Fibroblast of gingiva (primary cell): ENCODE data around the gene CD93.

Experiments used
- DNase-seq: peaks from one replicate; pipeline ENCODE4 v3.0.0-alpha.2; 2011; ENCODE audit warnings: low read depth

CD93 gene

DNA sequence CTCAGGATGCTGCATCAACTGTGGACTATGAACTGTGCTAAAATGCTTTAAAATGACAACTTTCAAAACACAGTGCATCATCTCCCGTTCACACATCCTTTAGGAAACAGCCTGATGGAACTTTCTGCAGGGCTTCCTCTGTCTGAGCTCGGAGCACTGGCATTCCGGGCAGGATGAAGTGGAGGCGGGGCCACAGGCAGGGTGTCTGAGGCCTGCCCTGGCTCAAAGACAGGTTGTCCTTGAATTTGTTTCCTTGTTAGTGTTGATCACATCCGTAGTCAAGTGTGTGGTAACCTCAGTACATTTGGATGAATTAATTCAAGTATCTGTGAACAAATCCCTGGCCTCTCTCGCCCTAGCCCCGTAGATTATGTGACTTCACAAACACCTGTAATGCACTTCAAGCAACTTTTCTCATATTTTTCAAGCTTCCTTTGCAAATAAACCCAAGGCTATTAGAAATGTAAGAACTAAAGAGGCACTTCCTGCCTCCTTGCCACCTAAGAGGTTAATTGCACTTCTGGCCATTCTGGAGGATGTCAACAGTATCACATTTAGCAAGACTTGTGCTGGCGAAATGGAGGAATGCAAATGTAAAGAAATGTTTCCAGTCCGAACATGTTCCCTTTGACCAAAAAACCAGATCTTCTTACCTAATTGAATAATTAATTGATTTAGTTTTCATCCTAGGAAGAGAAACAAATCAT is 3.1 kb downstream of the CD93 start:
- DNase-seq, result no peak

- DNase-seq, result no peak
Observed at GRCh38 chr20:23081263-23081819, 4.8 kb downstream of the CD93 start.

DNA sequence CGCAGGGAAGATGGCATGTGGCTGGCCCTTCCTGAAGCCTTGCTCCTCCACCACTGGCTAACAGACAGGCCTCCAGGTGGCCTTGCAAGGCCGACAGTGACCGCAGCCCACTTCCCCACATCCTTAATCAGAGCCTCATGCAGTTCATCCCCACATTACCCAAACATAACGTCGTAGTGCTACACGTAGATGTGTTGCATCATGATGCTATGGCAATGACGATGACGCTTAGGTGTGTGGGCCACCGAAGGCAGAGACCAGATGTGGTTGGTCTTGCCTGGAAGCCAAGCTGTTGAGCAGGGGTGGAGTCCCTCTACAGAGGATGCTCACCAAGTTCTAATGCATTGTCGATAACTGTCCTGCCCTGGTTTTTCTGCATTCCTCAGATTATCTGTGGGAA is 5.6 kb downstream of the CD93 start:
- no peak for DNase-seq

DNA sequence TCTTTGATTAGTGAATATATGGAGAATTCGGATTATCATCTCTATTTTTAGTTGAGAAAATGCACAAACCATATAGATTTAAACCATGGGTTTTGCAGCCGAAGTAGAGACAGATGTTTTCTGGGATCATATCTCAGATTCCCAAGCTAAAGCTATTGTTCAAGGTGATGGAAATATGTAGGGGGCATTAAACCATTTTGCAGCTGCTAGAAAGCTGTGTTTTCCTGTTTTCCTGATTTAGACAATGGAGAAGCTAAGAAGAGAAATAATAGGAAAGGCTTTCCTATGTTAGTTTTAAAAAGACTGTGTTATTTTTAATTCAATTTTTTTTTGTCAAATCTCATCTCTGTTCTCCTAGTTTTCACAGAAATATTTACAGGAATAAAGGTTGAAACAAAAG is 6.2 kb downstream of the CD93 start:
- no peak for DNase-seq

DNA sequence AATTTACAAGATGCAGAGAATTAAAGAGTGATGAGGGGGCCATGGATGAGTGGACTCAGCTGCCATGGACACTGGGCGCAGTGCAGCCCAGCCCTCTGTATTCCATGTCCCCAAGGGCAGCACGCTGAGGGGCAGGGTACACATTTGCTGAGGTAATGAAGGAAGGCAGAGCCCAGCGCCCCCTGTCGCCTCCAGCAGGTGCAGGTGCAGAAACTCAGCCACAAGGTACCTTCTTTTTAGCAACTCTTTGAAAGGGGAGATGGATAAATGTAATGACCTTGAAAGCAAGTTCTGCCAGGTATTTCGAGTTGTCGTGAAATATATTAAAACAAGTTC is 7.1 kb downstream of the CD93 start:
- no peak for DNase-seq

DNA sequence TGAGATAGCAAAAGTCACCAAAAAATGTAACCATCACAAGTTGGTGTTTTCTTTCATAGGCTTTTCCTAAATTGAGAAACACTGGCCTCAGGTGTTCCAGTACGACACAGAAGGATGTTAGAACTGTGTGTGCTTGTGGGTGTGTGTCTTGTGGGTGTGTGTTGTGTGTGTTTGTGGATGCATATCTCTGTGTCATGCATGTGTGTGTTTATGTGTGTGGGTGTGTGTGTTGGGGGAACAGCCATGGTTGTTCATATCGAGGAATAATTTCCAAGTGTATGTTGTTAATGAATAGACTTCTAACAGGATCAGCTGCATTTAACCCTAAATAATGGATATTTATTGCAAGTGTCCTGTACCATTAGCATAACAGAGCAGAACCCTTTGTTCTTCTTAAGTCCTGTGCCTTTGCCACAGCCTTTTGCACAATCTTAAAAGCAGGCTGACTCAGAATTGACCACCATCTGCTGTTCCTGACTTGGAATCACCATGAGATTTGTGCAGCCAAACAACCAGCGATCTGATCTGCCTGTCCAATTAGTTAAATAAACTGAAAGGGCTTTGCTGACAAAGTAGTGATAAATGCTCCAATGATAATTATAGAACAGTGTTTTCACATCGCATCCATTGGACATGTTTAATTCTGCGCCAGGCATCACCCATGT is 7.6 kb downstream of the CD93 start:
- DNase-seq, result peak; percentile 80

GRCh38 chr20:23077277-23077676 is 8.8 kb downstream of the CD93 start:
- no peak for DNase-seq

DNA sequence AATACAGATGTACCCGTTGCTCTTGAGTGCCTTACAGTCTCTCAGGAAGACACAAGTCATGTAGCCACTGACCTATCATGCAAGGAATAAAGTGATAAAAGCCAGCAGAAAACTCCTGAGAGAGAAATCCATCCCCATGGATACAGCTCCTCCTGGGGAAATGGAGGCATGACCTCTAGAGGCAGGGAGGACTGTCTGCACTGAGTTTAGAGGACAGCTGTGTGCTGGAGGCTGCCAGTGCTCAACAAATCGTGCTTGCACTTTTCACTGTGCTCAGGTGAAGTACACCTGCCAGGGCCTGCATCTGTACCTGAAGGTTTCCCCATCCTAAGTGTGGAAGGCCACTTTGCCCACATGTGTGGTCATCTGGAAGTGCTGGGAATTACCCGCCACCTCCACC is 12.1 kb downstream of the CD93 start:
- no peak for DNase-seq

- DNase-seq, result no peak
Observed at GRCh38 chr20:23072892-23073586, 13.1 kb downstream of the CD93 start.

DNA sequence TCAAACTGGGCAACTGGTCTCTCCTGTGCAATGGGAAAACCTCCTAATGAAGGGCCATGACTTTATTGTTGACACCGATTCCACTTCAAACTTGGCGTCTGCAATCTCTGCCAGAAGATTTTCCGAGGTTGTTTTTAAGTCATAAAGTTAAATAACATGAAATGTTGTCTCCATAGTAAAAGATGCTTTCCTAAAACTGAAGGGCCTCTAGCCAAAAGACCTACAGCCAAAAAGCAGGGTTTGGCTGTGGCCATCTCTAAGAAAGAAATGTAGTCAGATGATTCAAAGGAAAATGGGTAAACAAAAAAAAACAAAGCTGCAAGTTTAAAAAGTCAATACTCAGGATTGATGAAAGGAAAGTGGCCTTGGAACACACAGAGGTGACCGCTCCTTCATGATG is 14.1 kb downstream of the CD93 start:
- DNase-seq, result no peak

GRCh38 chr20:23071398-23071797 is 14.7 kb downstream of the CD93 start:
- DNase-seq, result no peak

DNA sequence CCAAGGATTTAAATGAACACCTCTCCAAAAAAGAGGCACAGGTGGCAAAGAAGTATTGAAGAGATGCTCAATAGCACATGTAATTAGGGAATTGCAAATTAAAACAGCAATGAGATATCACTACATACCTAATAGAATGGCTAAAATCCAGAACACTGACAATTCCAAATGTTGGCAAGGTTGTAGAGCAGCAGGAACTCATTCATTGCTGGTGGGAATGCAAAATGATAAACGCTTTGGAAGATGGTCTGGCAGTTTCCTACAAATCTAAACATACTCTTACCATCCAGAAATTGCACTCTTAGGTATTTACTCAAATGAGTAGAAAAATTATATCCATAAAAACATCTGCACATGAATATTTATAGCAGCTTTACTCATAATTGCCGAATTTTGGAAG is 17.0 kb downstream of the CD93 start:
- no peak for DNase-seq

DNA sequence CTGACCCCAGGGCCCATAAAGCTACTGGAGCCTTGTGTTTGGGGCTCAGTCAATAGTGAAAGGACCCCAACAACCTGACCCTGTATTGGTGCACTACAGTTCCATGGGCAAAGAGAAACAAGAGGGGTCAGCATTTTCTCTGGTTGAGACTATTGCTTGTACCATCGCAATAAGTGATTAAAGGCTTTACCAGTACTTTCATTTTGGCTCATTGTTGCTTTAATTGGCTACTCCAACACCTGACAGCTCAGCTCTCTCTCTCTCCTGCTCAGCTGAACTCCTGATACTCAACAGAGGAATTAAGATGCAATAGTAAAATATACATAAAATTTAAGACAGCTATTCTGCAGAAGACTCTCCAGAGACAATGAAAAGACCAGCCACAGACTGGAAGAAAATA is 17.8 kb downstream of the CD93 start:
- DNase-seq, result no peak

- no peak for DNase-seq
Observed at GRCh38 chr20:23066772-23067171, 19.4 kb downstream of the CD93 start.

DNA sequence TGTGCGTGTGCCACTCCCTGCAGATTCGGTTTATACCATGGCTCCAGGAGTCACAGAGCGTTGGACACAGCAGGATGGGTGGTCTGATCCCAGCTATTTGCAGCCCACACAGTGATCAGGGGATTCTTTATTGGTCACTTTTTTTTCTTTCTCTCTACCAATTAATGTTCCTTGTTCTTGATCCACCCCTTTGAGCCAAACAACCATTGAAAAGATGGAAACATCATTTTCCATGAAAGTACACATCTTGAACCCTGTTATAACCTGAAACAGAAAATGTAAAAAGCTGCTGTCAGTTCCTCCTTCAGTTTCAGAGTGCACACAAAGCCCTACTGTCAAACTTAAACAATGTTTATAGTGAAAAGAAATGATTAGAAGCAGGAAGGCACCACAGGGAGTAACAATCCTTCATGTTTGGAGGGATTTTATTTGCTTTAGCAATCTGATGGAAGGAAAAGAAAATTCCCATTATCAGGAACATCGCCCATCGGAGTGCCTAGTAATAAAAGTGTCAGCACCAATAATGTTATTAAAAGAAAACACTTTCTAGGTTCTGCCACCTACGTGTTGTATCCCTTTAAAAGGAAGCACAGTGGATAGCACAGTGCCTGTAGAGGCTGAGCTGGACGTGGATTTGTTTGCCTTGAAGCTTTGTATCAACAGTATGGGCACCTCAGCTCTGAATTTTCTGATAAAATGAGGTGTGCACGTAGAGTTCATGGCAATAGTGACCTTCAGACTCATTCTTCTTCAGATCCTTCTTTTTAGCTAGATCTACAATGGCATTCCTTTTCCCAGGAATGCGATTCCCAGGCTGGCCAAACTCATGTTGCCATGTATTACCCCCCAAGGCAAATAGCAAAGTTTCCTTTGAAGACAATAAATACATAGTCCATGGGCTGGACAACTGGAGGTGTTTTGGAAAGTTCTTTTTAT is 20.6 kb downstream of the CD93 start:
- no peak for DNase-seq

DNA sequence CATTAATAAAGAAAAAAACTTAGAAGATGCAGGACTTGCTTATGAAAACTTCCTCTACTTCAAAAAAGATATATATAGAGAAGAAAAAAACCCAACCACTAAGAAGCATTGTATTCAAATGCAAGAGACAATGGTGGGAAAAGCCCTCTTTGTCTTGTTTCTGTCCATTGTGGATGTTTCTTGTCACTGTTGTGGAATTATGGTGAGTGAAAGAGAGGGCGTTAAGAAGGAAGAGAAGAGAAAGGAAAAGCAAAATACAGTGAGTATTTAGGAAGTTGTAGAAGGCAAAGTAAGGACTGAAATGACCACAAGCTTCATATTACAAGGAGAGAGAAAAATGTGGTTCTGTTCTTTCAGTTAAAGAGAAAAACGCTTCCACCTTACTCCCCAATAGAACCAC is 22.5 kb downstream of the CD93 start:
- DNase-seq, result no peak

DNA sequence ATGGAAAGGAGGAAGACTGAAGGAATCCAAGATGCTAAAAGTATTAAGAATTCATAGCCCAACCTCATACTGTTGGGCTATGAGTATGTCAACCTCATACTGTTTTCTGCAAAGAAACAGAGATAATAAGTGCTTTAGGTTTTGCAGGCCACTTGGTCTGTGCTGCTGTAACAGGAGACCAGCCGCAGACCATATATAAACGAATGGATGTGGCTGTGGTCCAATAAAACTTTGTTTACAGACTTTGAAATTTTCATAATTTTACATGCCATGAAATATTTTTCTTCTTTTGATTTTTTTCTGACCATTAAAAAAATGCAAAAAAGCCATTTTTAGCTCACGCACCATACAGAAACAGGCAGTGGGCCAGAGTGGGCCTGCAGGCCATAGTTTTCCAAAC is 23.0 kb downstream of the CD93 start:
- no peak for DNase-seq

DNA sequence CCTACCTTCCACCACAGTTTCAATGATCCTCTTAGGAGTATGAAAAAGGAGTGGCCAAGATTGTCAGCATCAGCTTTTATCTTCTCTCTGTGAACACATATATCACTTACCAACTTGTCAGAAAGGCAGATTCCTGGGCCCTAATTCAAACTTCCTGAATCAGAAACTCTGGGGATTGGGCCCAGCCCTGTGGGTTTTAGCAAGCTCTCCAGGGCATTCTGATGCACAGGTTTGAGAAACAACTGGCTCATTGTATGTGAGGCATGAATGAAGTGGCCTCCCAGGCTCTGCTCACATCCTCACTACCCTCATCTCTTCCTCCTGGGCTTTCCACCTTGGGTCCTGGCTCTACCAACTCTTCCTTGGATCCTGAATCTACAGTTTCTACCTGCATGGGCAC is 23.5 kb downstream of the CD93 start:
- DNase-seq, result no peak

DNA sequence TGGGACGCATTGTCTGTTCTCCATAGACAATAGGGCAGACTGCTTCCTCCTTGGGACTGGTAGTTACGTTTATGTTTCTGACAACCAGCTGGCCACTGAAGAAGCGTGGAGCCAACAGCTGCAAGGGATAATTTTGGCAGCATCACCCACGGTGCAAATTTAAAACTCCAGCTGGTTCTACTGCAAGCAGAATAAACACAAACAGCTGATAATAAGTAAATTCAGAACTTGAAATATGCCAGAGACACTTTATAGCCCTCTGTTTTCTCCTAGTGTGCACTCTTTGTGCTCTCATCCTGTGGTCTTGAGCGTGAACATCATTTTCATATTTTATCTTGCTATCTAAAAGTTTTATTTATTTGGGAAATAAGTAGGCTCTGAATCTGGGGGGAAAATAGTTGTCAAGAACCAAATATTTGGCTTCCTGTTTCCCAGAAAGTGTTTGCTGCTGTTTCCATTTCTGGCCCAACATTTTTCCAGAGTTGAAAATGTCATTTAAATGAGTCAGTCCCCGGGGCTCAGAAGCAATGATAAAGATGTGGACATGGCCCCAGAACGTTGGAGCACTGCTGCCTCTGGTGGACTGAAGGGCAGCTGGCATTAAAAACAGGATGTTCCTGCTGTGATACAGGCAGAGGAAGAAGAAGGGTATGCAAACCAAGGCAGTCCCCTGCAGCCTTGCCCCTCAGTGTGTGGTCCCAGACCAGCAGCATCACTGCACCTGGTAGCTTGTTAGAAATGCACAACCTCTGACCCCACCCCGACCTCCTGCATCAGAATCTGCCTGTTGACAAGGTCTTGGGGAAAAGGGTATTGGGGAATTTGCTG is 24.2 kb downstream of the CD93 start:
- peak; percentile 80 for DNase-seq

DNA sequence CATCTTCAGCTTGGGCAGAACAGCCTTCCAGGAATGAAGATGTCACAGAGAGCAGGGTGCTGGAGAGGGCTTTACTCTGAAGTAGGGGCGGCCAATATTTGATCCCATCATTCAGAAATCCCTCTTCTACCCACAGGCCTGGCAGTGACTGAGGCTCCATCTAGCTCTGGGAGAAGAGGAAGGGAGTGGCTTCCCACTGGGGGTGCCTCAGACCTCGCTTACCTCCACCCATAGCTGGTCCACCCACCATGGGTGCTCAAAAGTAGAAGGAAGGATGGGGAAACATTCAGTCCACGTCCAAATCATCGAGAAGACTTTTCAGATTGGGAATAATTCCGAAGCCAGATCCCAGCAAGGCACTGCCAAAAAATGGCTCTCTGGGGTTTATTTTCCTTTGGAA is 24.9 kb downstream of the CD93 start:
- DNase-seq, result no peak

- DNase-seq, result no peak
Observed at GRCh38 chr20:23060629-23061028, 25.5 kb downstream of the CD93 start.
